Nephron progenitor cell (in vitro differentiated cells): ENCODE measurements around the gene WSCD2.

Experiments used
- DNase-seq: peaks from one replicate; pipeline ENCODE4 v3.0.0; 2021
- H3K27ac Mint-ChIP-seq: 2 replicates; pipeline ENCODE4 v1.8.0; 2021; ENCODE audit warnings: mild to moderate bottlenecking, moderate library complexity, mixed read lengths
- H3K27me3 Mint-ChIP-seq: 2 replicates; pipeline ENCODE4 v1.8.0; 2021; ENCODE audit warnings: mild to moderate bottlenecking, low read depth, mixed read lengths; ENCODE audit not compliant: poor library complexity
- H3K36me3 Mint-ChIP-seq: 2 replicates; pipeline ENCODE4 v1.8.0; 2021; ENCODE audit warnings: low read depth, mixed read lengths
- H3K4me1 Mint-ChIP-seq: 2 replicates; pipeline ENCODE4 v1.8.0; 2021; ENCODE audit warnings: mixed read lengths
- H3K4me3 Mint-ChIP-seq: 2 replicates; pipeline ENCODE4 v1.8.0; 2021; ENCODE audit warnings: mild to moderate bottlenecking, moderate library complexity, mixed read lengths
- H3K9me3 Mint-ChIP-seq: 2 replicates; pipeline ENCODE4 v1.8.0; 2021; ENCODE audit warnings: mild to moderate bottlenecking, moderate library complexity, mixed read lengths
- TF ChIP-seq, protein P1 (sequence below): fragments of 200-600 bp; sonication (generic); IDR thresholded peaks from 2 replicates; pipeline ENCODE4 v1.5.0; 2021; ENCODE audit warnings: antibody characterized with exemption

WSCD2 gene

DNA sequence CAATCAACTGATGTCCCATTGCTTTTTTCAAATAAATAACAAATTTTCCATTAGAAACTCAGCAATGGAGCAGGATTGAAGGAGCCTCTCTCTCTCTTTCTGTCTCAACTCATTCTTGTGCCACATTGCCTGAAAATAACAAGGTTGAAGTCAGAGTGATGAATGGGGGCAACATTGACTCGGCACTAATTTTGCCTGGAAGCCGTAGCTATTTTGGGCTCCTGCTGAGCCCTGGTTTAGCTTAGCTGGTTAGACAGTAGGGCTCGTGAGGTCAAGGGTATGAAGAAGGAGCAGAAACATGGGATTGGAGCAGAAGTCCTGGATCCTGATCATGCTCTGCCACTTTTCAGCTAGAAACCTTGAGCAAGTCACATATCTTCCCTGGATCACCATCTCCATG, 38.9 kb downstream of the WSCD2 start:
- peaks cover 20% of the 10 kb centered on the region for H3K27me3 Mint-ChIP-seq
- TF ChIP-seq, protein P1, sequence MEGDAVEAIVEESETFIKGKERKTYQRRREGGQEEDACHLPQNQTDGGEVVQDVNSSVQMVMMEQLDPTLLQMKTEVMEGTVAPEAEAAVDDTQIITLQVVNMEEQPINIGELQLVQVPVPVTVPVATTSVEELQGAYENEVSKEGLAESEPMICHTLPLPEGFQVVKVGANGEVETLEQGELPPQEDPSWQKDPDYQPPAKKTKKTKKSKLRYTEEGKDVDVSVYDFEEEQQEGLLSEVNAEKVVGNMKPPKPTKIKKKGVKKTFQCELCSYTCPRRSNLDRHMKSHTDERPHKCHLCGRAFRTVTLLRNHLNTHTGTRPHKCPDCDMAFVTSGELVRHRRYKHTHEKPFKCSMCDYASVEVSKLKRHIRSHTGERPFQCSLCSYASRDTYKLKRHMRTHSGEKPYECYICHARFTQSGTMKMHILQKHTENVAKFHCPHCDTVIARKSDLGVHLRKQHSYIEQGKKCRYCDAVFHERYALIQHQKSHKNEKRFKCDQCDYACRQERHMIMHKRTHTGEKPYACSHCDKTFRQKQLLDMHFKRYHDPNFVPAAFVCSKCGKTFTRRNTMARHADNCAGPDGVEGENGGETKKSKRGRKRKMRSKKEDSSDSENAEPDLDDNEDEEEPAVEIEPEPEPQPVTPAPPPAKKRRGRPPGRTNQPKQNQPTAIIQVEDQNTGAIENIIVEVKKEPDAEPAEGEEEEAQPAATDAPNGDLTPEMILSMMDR = no peak

DNA sequence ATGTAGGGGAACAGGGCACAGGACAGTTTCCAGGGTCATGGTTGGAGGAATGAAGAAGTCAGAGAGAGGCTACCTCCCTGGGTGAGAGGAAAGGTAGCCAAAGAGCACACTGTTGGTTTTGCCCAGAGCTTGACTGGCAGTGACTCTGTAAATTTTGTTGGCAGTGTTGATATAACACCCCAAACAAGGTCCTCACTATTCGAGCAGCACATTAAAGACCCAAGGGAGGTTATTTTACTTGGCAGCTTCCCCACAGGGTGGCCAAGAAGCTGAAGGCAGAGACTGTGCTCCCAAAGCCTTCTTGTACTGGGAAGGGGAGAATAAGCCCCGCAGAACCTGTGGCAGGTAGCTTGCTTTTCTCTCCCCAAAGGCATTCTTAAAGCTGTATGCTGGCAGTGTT, 40.6 kb downstream of the WSCD2 start:
- H3K27ac Mint-ChIP-seq = no peak overlapping the region
- H3K4me3 Mint-ChIP-seq = no peak overlapping the region
- H3K36me3 Mint-ChIP-seq = no peaks in the 10 kb centered on the region
- H3K9me3 Mint-ChIP-seq = no peaks in the 10 kb centered on the region
- H3K27me3 Mint-ChIP-seq = peaks cover 21% of the 10 kb centered on the region
- H3K4me1 Mint-ChIP-seq = no peaks in the 10 kb centered on the region
- DNase-seq = no peak
- TF ChIP-seq, protein P1 = no peak

More for the DNA sequence above, 38.9 kb downstream of the WSCD2 start:
- DNase-seq = no peak
- Mint-ChIP-seq H3K36me3 (no peaks in the 10 kb centered on the region), H3K4me1 (no peaks in the 10 kb centered on the region), H3K9me3 (peaks cover 4% of the 10 kb centered on the region), H3K27ac (no peak overlapping the region), H3K4me3 (no peak overlapping the region)

DNA sequence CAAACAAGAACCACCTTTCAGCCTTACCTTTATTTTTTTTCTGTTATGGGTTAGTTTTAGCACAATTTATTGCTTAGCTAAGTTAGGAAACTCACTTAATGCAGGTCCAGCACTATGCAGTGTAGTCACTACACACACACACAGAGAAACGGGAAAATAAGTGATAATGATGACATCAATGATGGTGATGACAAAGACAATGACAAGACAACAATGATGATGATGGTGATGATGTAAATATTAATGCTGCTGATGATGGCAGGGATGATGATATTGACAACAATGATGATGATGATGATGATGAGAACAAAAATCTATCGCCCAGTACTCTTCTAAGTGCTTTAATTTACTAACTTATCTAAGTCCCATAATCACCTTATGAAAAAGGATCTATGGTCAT, 41.1 kb downstream of the WSCD2 start:
- Mint-ChIP-seq H3K9me3 (no peaks in the 10 kb centered on the region), H3K4me1 (no peaks in the 10 kb centered on the region), H3K27ac (no peak overlapping the region), H3K36me3 (no peaks in the 10 kb centered on the region), H3K27me3 (peaks cover 23% of the 10 kb centered on the region), H3K4me3 (no peak overlapping the region)
- TF ChIP-seq, protein P1 = no peak
- DNase-seq = no peak

DNA sequence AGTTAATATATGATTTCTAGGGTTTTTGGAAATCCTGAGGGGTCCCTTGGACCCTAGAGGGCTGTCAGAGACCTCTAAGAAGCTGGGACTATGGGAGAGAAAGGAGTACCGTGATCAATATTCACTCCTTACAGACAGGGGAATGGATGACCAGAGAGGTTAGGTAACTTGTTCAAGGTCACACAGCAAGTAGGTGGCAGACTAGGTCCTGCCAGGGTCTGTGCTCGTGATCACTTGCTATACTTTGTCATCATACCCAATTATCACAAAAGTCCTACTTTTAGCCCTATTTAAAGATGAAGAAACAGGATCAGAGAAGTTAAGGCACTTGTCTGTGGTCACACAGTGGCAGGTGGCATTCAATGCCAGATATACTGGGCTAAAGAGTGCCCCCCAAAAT, 42.9 kb downstream of the WSCD2 start:
- Mint-ChIP-seq H3K36me3 (no peaks in the 10 kb centered on the region), H3K4me3 (no peak overlapping the region), H3K27me3 (peaks cover 19% of the 10 kb centered on the region), H3K9me3 (no peaks in the 10 kb centered on the region), H3K27ac (no peak overlapping the region), H3K4me1 (no peaks in the 10 kb centered on the region)
- no peak for DNase-seq
- TF ChIP-seq, protein P1 = no peak

DNA sequence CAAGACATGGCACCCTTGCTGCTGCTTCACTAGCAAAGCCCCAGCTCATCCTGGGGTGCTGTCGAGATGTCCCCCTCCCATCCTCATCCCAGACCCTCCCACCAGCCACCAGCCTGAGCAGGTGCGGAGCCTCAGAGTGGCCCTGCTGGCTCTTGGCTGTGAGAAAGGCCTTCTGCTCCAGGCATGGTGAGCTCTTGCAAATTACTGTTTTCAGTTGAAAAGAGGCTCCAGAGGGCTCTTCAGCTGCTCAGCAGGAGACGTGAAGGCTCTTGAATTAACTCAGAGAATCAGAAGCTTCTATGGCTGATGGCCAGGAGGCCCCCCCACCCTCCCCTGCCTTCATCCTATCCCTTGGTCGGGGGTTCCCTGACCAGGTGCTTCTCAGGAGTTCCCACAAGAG, 44.1 kb downstream of the WSCD2 start:
- DNase-seq = no peak
- TF ChIP-seq, protein P1 = no peak
- peaks cover 3% of the 10 kb centered on the region for H3K9me3 Mint-ChIP-seq
- H3K4me1 Mint-ChIP-seq = no peaks in the 10 kb centered on the region
- no peak overlapping the region for H3K4me3 Mint-ChIP-seq
- H3K27me3 Mint-ChIP-seq = peaks cover 13% of the 10 kb centered on the region
- no peak overlapping the region for H3K27ac Mint-ChIP-seq
- no peaks in the 10 kb centered on the region for H3K36me3 Mint-ChIP-seq

DNA sequence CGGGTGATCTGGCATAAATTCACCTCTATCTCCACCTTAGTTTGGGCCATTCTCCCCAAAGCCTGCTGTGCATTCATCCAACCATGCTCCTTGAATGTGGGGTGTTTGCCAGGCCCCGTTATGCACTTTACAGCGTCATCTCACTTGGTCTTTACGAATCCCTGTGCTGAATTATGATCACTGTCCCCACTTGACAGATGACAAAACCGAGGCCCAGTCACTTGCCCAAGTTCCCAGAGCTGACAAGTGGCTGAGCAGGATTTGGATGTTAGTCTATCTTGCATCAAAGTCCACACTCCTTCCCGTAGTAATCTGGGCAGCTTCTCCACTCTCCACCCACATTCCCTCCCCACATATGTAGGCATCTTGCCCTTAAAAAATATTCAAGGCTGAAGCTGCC, 44.8 kb downstream of the WSCD2 start:
- H3K27me3 Mint-ChIP-seq = peaks cover 13% of the 10 kb centered on the region
- no peak overlapping the region for H3K27ac Mint-ChIP-seq
- TF ChIP-seq, protein P1 = no peak
- H3K4me1 Mint-ChIP-seq = no peaks in the 10 kb centered on the region
- H3K36me3 Mint-ChIP-seq = no peaks in the 10 kb centered on the region
- H3K4me3 Mint-ChIP-seq = no peak overlapping the region
- H3K9me3 Mint-ChIP-seq = peaks cover 4% of the 10 kb centered on the region
- DNase-seq = no peak
